Anterior cingulate cortex (tissue), 58 donors: ENCODE results near the gene KCNK18.

Source experiments
- DNase-seq, 58 donors: peaks; one replicate each; lab custom pipeline; 2025; lab: John Stamatoyannopoulos, UW

Gene KCNK18

GRCh38 chr10:117248750-117249465 lies 51.6 kb downstream of the KCNK18 start:
- no peak for DNase-seq

- DNase-seq, result no peak
These were observed 52.3 kb downstream of the KCNK18 start for GRCh38 chr10:117249493-117250093.

- DNase-seq, result no peak
These were observed 53.1 kb downstream of the KCNK18 start for GRCh38 chr10:117250411-117250810.

GRCh38 chr10:117253908-117254307 lies 56.6 kb downstream of the KCNK18 start:
- DNase-seq, result no peak

GRCh38 chr10:117254338-117254737 lies 57.0 kb downstream of the KCNK18 start:
- DNase-seq, result no peak

- no peak for DNase-seq
These were observed 57.8 kb downstream of the KCNK18 start for GRCh38 chr10:117254774-117255735.

- no peak for DNase-seq
These were observed 58.7 kb downstream of the KCNK18 start for GRCh38 chr10:117255835-117256460.

GRCh38 chr10:117256910-117257309 lies 59.6 kb downstream of the KCNK18 start:
- DNase-seq, result no peak

- no peak for DNase-seq
These were observed 60.4 kb downstream of the KCNK18 start for GRCh38 chr10:117257721-117258120.

GRCh38 chr10:117259279-117259678 lies 62.0 kb downstream of the KCNK18 start:
- no peak for DNase-seq
